KOPT-K1 (cell line): ENCODE measurements around the gene NEXN.
"Not testable (repeated sequence)": the region's sequence is repeated elsewhere in the genome, so short reads cannot be mapped to it uniquely, and the experiment has no call there.

Experiments
- H3K27ac ChIP-seq: fragments of 200-600 bp; sonication (generic); 2 replicates; pipeline ENCODE4 v1.5.1; 2016; ENCODE audit warnings: antibody characterized with exemption, mild to moderate bottlenecking, low read depth, low read length; ENCODE audit not compliant: poor library complexity, severe bottlenecking
- H3K36me3 ChIP-seq: fragments of 200-600 bp; sonication (generic); 2 replicates; pipeline ENCODE4 v1.5.1; 2017; ENCODE audit warnings: antibody characterized with exemption, mild to moderate bottlenecking, low read length, moderate library complexity; ENCODE audit not compliant: insufficient read depth
- H3K9me3 ChIP-seq: fragments of 200-600 bp; sonication (generic); 2 replicates; pipeline ENCODE4 v1.5.1; 2017; ENCODE audit warnings: antibody characterized with exemption, low read length, mild to moderate bottlenecking; ENCODE audit not compliant: insufficient read depth, poor library complexity, severe bottlenecking

The NEXN gene

DNA sequence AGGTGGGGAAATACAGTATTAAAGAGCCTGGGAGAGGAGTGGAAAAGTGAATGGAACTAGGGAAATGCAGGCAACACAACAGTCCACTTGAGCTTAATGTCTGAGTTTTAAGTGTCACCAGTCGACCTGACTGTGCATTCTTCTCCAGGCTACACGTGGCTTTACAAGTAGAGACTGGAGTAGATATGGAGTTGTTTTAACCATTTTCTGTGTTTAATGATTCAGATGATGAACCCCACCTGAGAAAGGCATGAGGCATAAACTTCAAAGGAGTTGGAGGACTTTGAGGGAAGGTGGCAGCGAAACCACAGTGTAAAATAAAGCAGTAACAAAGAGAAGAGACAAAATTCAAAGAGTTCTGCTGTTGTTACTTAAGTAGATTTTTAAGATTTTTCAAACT lies 77.9 kb downstream of the NEXN start:
- peaks cover 100% of the 10 kb centered on the region for H3K36me3 ChIP-seq
- H3K27ac ChIP-seq, result peak overlapping the region; percentile 28
- H3K9me3 ChIP-seq, result no peaks in the 10 kb centered on the region

- Histone ChIP-seq H3K27ac (no peak overlapping the region), H3K36me3 (peaks cover 93% of the 10 kb centered on the region), H3K9me3 (no peaks in the 10 kb centered on the region)
These were observed 81.8 kb downstream of the NEXN start for GRCh38 chr1:77970192-77970591.

- peaks cover 93% of the 10 kb centered on the region for H3K36me3 ChIP-seq
- H3K27ac ChIP-seq, result no peak overlapping the region
These were observed 83.7 kb downstream of the NEXN start for GRCh38 chr1:77972080-77972479.

GRCh38 chr1:77975386-77975785 lies 87.0 kb downstream of the NEXN start:
- Histone ChIP-seq H3K36me3 (peaks cover 65% of the 10 kb centered on the region), H3K9me3 (no peaks in the 10 kb centered on the region), H3K27ac (no peak overlapping the region)

More at GRCh38 chr1:77972080-77972479, 83.7 kb downstream of the NEXN start:
- no peaks in the 10 kb centered on the region for H3K9me3 ChIP-seq

- Histone ChIP-seq H3K36me3 (peaks cover 60% of the 10 kb centered on the region), H3K27ac (no peak overlapping the region)
These were observed 87.5 kb downstream of the NEXN start for GRCh38 chr1:77975907-77976306.

GRCh38 chr1:77976433-77977076 lies 88.1 kb downstream of the NEXN start:
- Histone ChIP-seq H3K9me3 (no peaks in the 10 kb centered on the region), H3K27ac (peak overlapping the region; percentile 98), H3K36me3 (peaks cover 55% of the 10 kb centered on the region)

More at GRCh38 chr1:77975907-77976306, 87.5 kb downstream of the NEXN start:
- H3K9me3 ChIP-seq, result no peaks in the 10 kb centered on the region

GRCh38 chr1:77977989-77978292 lies 89.5 kb downstream of the NEXN start:
- Histone ChIP-seq H3K9me3 (no peaks in the 10 kb centered on the region), H3K27ac (peak overlapping the region; percentile 98), H3K36me3 (peaks cover 55% of the 10 kb centered on the region)

DNA sequence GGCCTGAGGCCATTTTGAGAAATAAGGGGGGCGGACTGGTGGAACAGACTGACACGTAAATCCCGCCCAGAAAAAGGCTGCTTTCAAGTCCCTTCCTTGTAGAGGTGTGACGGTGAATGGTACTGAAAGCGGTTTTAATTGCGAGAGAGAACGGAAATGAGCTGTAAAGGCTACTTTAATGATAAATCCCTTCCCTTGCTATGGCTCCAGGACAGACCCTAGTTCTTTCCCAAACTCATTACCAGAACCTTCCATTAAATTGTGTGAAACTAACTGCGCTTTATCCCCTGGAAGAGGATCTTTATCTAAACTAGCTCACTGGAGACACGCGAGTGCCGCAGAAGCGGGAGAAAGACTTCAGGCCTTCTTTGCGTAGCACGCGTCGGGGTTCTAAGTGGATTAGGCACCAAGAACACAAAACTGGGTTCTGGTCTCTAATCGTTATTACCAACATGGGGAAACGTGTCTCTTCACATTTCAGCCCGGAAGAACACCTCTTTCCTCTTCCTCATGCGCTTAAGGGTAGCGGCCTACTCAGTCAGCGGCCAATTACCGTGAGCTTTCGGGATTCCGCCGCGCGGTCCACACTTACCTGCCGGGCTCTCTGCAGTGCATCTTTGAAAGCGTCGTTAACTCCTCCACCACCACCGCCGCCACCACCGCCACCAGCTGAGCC lies 90.0 kb downstream of the NEXN start:
- Histone ChIP-seq H3K9me3 (no peaks in the 10 kb centered on the region), H3K36me3 (peaks cover 52% of the 10 kb centered on the region), H3K27ac (peak overlapping the region; percentile 98)

DNA sequence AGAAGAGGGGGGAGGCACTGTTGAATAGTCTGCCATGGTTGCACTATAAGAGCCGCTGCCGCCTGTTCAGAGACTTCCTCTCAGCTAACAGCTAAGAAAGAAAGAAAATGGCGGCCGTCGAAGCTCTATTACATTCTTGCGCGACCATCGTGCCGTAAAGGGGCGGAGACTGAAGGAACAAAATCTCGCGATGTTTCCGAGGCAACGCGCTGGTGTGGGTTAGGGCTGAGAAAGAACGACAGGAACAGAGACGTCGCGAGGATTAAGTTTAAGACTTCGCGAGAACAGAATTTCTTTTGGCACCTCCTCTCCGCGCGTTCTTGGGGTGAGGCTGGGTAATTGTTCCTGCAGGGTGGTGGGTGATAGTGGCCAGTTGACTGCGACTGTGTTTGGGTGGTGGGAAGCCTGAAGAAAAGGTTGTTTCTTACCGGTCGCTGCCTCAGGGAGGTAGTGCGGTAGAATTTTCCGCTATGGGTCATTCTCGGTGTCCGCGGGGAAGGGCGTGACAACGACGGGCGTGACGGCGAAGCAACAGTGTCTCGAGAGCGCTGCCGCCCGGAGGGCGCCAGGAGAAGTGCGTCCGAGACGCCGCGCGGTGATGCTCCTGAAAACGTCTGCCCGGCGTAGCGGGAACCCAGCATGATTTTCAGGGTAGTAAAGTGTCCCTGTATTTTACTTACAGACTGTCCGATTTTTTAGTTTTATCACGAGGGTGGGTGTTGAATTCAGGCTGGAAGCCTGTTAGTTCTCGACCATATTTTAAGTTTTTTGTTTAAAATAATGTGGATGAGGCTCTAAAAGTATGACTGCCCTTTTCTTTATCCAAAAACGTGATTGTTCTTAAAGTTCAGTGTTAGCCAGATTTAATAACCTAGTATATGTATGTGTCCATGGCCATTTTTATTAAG lies 90.8 kb downstream of the NEXN start, which contains the start of gene FUBP1:
TSS of gene FUBP1 (minus strand) at position 104 of the 908 bp plus-strand sequence. CDS start at position 36, 68 bp downstream.
- no peaks in the 10 kb centered on the region for H3K9me3 ChIP-seq
- H3K36me3 ChIP-seq, result peaks cover 46% of the 10 kb centered on the region
- H3K27ac ChIP-seq, result peak within 1 kb of the TSS; percentile 98

DNA sequence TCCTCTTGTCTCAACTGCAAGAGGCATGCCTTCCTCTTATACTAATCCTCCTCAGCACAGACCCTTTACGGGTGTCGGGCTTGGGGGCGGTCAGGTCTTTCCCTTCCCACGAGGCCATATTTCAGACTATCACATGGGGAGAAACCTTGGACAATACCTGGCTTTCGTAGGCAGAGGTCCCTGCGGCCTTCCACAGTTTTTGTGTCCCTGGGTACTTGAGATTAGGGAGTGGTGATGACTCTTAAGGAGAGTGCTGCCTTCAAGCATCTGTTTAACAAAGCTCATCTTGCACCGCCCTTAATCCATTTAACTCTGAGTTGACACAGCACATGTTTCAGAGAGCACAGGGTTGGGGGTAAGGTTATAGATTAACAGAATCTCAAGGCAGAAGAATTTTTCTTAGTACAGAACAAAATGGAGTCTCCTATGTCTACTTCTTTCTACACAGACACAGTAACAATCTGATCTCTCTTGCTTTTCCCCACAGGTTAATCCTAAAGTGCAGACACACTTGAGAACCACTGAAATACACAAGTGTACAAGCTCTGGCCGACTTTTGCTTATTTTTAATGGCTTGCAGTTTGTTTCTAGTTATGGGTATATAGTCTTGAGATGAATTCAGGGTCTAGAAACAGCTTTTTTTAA lies 95.0 kb downstream of the NEXN start:
- H3K36me3 ChIP-seq, result peaks cover 30% of the 10 kb centered on the region; the same call in 1 of the 2 replicates
- not testable (repeated sequence) for H3K27ac ChIP-seq

GRCh38 chr1:77983997-77984355 lies 95.6 kb downstream of the NEXN start:
- H3K36me3 ChIP-seq, result peaks cover 30% of the 10 kb centered on the region; the same call in 1 of the 2 replicates
- H3K9me3 ChIP-seq, result no peaks in the 10 kb centered on the region
- H3K27ac ChIP-seq, result no peak overlapping the region

More for the DNA sequence above, 95.0 kb downstream of the NEXN start:
- H3K9me3 ChIP-seq, result not testable (repeated sequence)

DNA sequence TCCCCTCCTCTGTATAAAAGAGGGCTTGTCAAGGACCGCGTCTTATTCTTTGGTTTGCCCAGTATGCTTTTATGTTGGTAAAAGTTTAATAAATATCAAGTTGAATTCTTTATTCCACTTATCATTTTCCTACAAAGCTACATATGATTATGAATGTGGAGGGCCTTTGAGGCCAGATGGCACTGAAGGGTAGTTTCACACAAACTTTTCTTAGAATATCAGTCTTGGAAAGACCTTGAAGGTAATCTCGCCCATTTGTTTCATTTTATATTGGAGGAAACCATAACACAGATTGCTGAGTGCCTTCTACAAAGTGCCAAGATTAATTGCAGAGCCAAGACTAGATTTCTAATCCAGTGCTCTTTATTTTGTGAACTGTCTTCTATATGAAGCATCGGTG lies 96.2 kb downstream of the NEXN start:
- Histone ChIP-seq H3K36me3 (peaks cover 30% of the 10 kb centered on the region; the same call in 1 of the 2 replicates), H3K9me3 (no peaks in the 10 kb centered on the region), H3K27ac (no peak overlapping the region)

DNA sequence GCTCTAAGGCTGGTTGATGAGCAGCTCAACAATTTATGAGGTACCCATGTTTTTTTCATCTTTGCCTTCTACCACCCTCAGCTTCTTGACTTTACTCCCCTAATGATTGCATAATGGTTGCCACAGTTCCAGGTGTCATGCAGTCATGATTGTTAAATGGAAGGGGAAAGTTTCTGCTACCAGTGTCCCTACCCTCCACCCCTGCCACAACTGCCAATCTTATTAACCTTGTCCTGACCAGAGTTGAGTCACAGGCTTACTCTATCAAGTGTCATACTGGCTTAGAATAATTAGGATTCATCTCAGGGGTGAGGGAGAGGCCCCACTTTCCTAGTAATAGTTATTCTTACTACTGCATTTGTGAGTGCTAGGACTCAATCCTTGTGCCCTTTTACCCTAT lies 98.4 kb downstream of the NEXN start:
- Histone ChIP-seq H3K27ac (no peak overlapping the region), H3K36me3 (peaks cover 32% of the 10 kb centered on the region; the same call in 1 of the 2 replicates), H3K9me3 (no peaks in the 10 kb centered on the region)

DNA sequence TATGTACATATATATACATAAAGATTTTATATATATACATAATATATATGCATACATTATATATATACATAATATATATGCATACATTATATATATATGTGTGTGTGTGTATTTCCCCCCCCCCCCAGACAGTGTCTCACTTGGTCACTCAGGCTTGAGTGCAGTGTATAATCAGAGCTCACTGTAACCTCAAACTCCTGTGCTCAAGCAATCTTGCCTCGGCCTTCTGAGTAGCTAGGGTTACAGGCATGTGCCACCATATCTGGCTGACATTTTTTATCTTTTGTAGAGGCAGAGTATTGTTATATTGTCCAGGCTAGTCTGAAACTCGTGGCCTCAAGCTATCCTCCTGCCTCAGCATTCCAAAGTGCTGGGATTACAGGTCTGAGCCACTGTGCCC lies 99.5 kb downstream of the NEXN start:
- Histone ChIP-seq H3K36me3 (peaks cover 32% of the 10 kb centered on the region), H3K27ac (no peak overlapping the region), H3K9me3 (no peaks in the 10 kb centered on the region)

DNA sequence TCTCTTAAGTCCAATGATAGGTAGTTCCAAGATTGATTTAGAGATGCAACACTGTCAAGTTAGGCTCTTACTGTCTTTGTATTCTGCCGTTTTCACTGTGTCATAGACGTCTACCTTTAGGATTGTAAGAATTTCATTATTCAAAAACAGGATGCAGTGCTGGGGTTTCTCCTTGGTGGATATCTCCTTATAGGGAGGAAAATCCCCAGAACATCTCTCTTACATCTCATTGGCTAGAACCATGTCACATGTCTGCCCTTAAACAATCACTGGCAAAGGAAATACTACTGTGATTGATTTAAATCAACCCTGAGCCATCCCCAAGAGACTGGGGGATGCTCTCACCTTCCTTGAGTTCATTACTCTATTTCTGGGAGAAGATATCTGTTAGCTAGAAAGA lies 101.3 kb downstream of the NEXN start:
- Histone ChIP-seq H3K9me3 (no peaks in the 10 kb centered on the region), H3K36me3 (peaks cover 44% of the 10 kb centered on the region), H3K27ac (no peak overlapping the region)
